HCT116 (cell line): ENCODE results near the gene ZNF618.

Experiments
- CBX3 ChIP-seq: IDR thresholded peaks from 2 replicates; pipeline ENCODE4 v1.6.1; 2012; ENCODE audit warnings: low read depth
- EZH2 ChIP-seq: fragments of 200-600 bp; sonication (generic); IDR thresholded peaks from 2 replicates; pipeline ENCODE4 v1.6.1; 2017; ENCODE audit warnings: antibody characterized with exemption, mixed run types
- FOSL1 ChIP-seq: IDR thresholded peaks from 2 replicates; pipeline ENCODE4 v1.6.1; 2012; ENCODE audit warnings: low read depth
- POLR2A ChIP-seq: IDR thresholded peaks from 2 replicates; pipeline ENCODE4 v1.7.0; 2011; ENCODE audit warnings: borderline replicate concordance; ENCODE audit not compliant: insufficient read depth, insufficient read length; ENCODE audit errors: extremely low read depth
- POLR2AphosphoS5 ChIP-seq: IDR thresholded peaks from 2 replicates; pipeline ENCODE4 v1.6.1; 2011; ENCODE audit warnings: mild to moderate bottlenecking, low read depth, low read length, moderate library complexity
- RAD21 ChIP-seq: IDR thresholded peaks from 2 replicates; pipeline ENCODE4 v1.6.1; 2012; ENCODE audit warnings: low read depth, mild to moderate bottlenecking
- SP1 ChIP-seq: IDR thresholded peaks from 2 replicates; pipeline ENCODE4 v1.6.1; 2012; ENCODE audit warnings: low read depth
- TF ChIP-seq, protein P1 (sequence below), 3 experiments: fragments of 200-600 bp in 1 of 3; sonication (generic) in 1 of 3; IDR thresholded peaks in 2 of 3; conservative IDR thresholded peaks in 1 of 3; 2 replicates each; pipeline ENCODE4 v1.5.1; 2012 to 2017; ENCODE audit warnings: low read depth in 2 of 3, low read length in 2 of 3, antibody characterized with exemption in 1 of 3, borderline replicate concordance in 1 of 3, control low read depth in 1 of 3, mild to moderate bottlenecking in 1 of 3, mixed read lengths in 1 of 3, mixed run types in 1 of 3, moderate library complexity in 1 of 3; ENCODE audit not compliant: insufficient read depth in 1 of 3
- TF ChIP-seq, protein P2 (sequence below): IDR thresholded peaks from 2 replicates; pipeline ENCODE4 v1.6.1; 2012; ENCODE audit warnings: low read depth
- TF ChIP-seq, protein P3 (sequence below): IDR thresholded peaks from 2 replicates; pipeline ENCODE4 v1.6.1; 2011; ENCODE audit warnings: mild to moderate bottlenecking, low read length, moderate library complexity; ENCODE audit not compliant: insufficient replicate concordance; ENCODE audit errors: extremely low read depth

DNA sequence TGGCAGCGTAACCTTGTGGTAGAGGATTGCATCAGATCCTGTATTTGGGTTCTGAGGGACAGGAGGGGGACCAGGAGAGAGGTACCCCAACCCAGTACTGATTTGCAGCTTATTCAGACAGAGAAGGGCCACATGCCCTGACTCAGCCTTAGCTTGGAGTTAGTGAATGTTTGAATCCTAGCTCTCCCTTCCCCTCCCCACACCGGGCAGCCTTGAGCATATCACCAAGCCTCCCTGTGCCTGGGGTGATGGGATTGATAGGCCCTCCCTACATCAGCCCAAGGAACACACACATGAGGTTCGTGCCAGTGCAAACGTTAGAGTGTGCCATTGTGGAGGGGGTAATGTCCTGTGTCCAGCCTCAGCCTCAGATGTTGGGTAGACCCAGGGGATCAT lies 130.0 kb downstream of the ZNF618 start:
- TF ChIP-seq SP1 (no peak), RAD21 (no peak), POLR2AphosphoS5 (no peak), POLR2A (no peak), CBX3 (no peak), FOSL1 (no peak), EZH2 (no peak)
- TF ChIP-seq, protein P1, sequence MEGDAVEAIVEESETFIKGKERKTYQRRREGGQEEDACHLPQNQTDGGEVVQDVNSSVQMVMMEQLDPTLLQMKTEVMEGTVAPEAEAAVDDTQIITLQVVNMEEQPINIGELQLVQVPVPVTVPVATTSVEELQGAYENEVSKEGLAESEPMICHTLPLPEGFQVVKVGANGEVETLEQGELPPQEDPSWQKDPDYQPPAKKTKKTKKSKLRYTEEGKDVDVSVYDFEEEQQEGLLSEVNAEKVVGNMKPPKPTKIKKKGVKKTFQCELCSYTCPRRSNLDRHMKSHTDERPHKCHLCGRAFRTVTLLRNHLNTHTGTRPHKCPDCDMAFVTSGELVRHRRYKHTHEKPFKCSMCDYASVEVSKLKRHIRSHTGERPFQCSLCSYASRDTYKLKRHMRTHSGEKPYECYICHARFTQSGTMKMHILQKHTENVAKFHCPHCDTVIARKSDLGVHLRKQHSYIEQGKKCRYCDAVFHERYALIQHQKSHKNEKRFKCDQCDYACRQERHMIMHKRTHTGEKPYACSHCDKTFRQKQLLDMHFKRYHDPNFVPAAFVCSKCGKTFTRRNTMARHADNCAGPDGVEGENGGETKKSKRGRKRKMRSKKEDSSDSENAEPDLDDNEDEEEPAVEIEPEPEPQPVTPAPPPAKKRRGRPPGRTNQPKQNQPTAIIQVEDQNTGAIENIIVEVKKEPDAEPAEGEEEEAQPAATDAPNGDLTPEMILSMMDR (IDR thresholded peaks at IDR 0.05 in 2 of 3, conservative IDR thresholded peaks at IDR 0.05 in 1 of 3; ENCODE audit: borderline replicate concordance in 1 of 3, insufficient read depth in 1 of 3, low read depth in 2 of 3, low read length in 2 of 3), result no peak
- TF ChIP-seq, protein P2, sequence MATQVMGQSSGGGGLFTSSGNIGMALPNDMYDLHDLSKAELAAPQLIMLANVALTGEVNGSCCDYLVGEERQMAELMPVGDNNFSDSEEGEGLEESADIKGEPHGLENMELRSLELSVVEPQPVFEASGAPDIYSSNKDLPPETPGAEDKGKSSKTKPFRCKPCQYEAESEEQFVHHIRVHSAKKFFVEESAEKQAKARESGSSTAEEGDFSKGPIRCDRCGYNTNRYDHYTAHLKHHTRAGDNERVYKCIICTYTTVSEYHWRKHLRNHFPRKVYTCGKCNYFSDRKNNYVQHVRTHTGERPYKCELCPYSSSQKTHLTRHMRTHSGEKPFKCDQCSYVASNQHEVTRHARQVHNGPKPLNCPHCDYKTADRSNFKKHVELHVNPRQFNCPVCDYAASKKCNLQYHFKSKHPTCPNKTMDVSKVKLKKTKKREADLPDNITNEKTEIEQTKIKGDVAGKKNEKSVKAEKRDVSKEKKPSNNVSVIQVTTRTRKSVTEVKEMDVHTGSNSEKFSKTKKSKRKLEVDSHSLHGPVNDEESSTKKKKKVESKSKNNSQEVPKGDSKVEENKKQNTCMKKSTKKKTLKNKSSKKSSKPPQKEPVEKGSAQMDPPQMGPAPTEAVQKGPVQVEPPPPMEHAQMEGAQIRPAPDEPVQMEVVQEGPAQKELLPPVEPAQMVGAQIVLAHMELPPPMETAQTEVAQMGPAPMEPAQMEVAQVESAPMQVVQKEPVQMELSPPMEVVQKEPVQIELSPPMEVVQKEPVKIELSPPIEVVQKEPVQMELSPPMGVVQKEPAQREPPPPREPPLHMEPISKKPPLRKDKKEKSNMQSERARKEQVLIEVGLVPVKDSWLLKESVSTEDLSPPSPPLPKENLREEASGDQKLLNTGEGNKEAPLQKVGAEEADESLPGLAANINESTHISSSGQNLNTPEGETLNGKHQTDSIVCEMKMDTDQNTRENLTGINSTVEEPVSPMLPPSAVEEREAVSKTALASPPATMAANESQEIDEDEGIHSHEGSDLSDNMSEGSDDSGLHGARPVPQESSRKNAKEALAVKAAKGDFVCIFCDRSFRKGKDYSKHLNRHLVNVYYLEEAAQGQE, result no peak
- TF ChIP-seq, protein P3, sequence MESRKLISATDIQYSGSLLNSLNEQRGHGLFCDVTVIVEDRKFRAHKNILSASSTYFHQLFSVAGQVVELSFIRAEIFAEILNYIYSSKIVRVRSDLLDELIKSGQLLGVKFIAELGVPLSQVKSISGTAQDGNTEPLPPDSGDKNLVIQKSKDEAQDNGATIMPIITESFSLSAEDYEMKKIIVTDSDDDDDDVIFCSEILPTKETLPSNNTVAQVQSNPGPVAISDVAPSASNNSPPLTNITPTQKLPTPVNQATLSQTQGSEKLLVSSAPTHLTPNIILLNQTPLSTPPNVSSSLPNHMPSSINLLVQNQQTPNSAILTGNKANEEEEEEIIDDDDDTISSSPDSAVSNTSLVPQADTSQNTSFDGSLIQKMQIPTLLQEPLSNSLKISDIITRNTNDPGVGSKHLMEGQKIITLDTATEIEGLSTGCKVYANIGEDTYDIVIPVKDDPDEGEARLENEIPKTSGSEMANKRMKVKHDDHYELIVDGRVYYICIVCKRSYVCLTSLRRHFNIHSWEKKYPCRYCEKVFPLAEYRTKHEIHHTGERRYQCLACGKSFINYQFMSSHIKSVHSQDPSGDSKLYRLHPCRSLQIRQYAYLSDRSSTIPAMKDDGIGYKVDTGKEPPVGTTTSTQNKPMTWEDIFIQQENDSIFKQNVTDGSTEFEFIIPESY, result no peak
